ENCODE measurements around the gene TAOK2.
"Not testable (repeated sequence)": the region's sequence is repeated elsewhere in the genome, so short reads cannot be mapped to it uniquely, and the experiment has no call there.

Gene TAOK2

DNA sequence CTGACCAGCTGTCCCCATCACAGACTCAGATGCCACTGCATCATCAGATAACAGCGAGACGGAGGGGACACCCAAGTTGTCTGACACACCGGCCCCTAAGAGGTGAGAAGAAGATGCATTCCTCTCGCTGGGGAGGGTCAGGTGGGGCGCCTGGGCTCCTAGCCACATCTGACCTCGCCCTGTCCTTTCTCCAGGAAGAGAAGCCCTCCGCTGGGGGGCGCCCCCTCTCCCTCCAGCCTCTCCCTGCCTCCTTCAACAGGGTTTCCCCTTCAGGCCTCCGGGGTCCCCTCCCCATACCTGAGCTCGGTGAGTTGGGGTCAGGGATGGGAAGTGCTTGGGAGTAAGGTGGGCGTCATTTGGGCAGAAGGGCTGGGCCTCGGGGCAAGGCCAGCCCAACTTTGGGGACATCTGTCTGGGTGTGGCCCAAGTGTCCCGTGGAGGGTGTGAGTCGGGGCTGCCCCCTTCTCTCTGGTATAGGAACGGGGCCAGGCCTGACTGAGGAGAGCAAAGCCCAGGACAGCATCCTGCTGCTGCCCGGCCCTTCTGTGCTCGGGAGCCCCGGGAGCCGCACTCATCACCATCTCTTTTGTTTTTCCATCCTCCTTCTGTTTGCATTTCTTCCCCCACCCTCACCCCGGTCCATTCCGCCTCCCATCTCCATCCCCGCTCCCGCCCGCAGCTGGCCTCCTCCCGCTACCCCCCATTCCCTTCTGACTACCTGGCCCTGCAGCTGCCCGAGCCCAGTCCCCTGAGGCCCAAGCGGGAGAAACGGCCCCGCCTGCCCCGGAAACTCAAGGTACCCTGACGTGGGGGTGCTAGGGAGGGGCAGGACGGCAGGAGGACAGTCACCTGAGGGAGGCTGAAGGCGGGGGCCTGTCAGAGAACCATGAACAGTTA lies 27.3 kb downstream of the TAOK2 start:
- H3K27ac ChIP-seq = no peak overlapping the region
- DNase-seq (ENCODE audit: low read depth, low spot score) = no peak

DNA sequence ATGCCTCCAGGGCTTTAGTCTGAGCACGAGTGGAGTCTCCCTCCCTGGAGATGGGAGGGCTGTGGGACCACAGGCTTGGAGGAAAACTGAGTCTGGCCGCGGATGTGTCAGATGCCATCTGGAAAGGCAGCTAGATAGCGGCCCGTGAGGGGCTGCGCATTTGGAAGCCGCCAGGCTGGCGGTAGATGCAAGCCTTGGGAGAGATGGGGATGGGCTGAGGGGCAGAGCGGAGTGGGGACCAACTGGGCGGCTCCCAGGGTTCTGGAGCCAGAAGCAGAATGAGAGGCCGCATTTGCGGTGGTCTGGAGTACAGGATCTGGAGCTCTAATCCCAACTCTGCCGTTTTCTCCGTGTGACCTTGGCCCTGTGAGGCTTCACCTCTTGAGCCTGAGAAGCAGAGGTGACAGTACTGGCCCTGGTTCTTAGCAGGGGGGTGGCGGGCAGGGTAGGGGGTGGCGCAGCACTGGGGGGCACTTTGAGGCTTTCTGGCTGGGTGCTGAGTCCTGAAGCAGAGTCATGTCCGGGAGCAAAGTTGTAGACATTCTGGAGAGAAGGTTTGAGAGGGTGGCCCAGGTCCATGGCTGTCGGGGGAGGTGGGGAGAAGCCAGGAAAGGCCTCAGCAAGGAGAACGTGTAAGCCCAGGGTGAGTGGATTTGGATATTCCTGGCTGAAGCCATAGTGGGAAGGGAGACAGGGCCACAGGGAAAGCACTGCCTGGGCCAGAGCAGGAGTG lies 29.1 kb downstream of the TAOK2 start:
- no peak for DNase-seq (ENCODE audit: low read depth, low spot score)
- H3K27ac ChIP-seq = no peak overlapping the region

DNA sequence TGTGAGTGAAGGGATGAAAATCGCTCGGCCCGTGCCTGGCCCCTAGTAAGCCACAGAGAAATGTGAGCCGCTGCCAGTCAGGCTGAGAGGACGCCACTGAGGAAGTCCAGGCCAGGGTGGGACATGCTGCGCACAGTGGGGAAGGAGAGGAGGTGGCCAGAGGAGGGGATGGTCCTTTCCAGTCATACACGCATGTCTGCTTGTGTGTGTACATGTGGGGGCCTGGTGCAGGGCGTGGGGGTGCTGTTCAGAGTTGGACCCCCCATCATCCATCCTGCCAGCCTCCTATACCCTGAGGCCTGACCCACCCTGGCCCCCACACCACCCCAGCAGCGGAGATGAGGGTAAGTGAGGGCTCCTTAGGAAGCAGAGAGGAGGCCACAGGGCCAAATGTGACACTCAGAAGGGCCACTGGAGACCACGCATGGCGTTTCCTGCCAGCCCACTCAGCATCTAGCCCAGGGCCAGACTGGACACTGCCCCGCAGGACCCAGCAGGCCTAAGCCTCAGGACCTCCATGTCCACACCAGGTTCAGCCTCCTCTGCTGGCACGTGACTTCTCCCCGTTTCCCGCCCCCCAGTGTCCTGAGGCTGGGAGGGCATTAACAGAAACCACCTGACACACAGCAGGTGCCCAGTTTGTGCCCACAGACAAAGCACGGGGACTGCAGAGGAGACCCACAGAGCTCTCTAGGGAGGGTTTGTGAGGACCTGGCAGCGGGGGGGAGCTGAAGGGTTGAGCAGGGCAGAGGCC lies 30.2 kb downstream of the TAOK2 start:
- no peak for DNase-seq (ENCODE audit: low read depth, low spot score)
- no peak overlapping the region for H3K27ac ChIP-seq

DNA sequence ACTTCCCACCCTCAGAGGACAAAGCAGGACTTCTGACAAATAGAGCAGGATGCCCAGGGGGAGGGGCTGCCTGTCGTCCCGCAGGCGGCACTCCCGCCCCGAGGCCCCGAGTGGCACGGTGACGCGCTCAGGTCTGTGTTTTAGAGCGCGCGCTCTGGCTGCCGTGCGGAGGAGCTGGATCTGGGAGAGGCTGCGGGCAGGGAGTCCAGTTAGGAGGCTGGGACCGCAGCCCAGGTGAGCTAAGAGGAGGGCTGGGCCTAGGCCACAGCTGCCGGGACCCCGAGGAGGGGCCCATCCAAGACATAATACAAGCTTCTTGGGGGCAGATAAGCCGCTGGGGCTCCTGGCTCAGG lies 30.7 kb downstream of the TAOK2 start:
- no peak overlapping the region for H3K27ac ChIP-seq
- DNase-seq (ENCODE audit: low read depth, low spot score) = no peak

DNA sequence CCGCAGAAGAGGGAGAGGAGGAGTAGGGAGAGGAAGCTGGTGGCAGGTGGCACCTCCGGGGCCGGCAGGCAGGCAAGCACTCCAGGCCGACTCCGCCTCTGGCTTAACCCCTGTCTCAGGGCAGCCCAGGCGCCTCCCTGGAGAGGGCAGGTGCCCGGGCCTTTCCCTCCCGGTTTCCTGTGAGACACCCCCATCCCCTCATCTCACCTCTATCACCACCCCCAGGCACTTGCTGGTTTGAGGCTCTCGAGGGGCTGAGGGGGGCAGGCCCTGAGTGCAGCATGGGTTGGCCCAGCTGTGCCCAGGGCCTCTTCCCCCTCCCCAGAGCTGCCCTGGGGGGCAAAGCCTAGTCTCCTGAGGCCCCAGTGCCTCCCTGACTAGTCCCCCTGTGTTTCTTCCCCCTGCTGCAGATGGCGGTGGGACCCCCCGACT lies 31.2 kb downstream of the TAOK2 start:
- no peak overlapping the region for H3K27ac ChIP-seq
- no peak for DNase-seq (ENCODE audit: low read depth, low spot score)

DNA sequence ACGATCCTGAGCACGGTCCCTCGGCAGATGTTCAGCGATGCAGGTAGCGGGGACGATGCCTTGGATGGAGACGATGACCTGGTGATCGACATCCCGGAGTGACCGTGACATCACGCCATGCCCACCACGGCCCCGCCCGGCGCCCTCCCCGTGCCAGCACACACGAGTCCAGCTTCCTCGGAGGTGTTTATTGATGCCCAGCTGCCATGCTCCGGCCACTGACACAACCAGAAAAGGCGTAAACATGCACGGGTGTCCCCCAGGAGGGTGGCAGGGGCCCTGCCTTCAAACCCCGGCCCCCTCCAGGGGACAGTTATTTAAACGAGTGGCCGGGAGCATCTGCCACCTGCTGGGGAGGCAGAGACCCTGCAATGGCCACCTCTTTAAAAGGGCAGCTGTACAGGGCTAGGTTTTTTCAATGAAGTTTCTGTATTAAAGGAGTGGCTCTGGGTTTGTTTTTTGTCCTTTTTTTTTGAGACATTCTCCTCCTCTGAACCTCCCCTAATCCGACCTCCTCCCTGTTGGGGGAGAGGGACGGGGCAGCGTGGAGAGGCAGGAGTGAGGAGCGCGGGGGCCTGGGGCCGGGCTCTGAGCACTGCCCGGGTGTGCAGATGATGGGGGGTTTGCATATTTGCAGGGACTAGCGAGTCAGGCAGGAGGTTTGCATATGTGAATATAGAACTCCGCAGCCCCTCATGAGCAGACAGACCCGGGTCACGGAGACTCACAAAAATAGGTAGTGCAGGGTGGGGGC lies 31.9 kb downstream of the TAOK2 start:
- DNase-seq (ENCODE audit: low read depth, low spot score) = no peak
- no peak overlapping the region for H3K27ac ChIP-seq

DNA sequence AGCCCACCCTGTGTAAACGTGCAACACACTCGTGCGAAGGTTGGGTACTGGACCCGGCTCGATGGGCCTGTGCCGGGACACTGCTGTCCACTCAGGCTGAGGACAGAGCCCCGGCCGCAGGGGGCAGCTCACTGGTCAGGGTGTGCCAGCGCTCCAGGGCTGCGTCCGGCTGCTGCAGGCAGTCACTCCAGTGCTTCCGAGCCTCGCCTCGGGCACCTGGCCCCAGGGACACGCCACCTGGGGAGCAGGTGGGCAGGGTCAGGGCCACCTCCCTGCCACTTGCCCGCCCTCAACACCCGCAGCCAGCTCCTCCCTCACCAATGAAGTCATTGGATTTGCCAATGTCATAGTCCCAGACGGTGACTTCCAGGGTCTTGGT lies 32.4 kb downstream of the TAOK2 start:
- H3K27ac ChIP-seq = no peak overlapping the region
- DNase-seq (ENCODE audit: low read depth, low spot score) = no peak

DNA sequence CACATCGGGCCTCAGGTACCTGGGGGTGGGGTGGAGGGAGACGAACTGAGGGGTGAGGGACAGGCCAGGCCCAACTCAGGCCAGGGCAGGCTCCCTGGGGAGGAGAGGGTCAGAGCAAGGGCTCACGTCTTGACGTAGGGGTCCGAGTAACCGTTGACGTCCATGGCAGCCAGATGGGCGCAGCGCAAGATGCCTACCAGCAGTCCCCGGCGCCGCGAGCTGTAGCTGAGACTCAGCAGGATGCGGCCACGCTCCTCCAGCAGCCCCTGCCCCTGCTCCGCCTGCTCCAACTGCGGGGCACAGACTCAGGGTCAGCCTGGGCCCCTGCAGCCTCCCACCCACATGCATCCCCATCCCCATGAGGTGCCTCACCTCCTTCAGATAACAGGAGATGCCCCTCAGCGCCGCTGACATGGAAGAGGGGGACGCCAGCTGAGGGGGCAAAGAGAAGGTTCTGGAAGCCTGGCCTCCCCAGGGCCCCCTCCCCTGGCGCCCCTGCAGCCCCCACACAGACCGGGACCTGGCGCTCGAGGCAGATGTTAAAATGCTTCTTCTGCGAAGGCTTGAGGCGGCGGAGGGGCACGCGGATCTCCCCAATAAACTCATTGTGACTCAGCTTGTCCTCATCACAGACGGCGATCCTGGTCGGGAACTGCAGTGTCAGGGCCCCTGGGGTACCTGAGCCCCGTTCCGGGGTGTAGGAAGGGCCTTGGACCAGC lies 33.1 kb downstream of the TAOK2 start:
- H3K27ac ChIP-seq = no peak overlapping the region
- DNase-seq (ENCODE audit: low read depth, low spot score) = no peak

DNA sequence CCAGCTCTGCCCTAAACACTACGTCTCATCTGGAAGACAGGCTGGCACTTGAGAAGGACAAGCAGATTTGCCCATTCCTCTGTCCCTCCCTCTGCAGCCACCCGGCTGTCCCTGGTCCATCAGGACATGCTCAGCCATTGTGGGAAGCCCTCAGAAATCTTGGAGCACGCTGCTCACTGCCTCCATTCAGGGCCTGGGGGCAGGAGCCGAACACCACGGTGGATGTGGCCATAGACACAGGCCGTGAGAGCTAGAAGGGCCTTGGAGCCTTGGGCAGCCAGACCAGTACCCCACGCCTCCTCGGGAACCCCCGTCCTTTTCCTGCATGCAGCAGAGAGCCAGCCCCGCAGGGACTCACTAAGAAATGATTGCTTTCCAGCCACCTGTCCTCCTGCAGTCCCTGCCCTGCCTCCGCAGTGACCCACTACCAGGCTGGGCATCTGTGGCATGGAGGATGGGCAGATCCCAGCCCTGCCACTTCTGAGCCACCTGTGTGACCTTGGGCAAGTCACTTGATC lies 33.8 kb downstream of the TAOK2 start:
- H3K27ac ChIP-seq = no peak overlapping the region
- no peak for DNase-seq (ENCODE audit: low read depth, low spot score)

DNA sequence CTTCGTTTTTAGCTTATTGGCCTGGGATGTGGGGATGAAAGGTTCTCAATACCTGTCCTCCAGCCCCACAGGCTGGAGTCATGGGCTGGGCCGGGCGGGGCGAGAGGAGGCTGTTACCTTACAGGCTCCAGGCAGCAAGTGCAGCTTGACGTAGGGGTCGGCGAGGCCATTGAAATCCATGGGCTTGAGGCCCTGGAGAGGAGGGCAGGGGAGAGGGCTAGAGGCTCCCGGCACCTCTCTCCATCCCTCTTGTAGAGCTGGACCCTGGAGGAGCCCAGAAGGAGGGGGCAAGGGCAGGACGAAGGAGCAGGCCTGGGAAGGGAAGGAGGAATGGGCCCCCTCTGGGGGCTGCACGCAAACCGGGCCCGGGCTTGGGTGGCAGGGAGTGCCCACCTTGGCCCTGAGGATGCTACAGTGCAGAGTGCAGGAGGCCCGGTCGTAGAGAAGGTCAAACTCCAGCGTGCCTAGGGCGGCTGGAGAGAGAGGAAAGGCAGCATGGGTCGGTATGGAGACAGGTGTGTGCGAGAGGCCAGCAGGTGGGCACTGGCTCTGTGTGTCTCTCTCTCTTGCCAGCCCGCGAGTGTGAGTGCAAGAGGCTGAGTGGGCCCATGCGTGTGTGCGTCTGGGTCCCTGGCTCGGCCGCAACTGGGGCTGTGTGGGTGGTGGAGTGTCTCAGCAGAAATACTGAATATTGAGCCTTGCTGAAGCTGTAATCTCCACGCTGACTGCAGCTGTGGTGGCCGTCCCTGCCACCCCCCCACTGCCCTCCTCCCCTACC lies 35.6 kb downstream of the TAOK2 start:
- DNase-seq (ENCODE audit: low read depth, low spot score) = no peak
- no peak overlapping the region for H3K27ac ChIP-seq

DNA sequence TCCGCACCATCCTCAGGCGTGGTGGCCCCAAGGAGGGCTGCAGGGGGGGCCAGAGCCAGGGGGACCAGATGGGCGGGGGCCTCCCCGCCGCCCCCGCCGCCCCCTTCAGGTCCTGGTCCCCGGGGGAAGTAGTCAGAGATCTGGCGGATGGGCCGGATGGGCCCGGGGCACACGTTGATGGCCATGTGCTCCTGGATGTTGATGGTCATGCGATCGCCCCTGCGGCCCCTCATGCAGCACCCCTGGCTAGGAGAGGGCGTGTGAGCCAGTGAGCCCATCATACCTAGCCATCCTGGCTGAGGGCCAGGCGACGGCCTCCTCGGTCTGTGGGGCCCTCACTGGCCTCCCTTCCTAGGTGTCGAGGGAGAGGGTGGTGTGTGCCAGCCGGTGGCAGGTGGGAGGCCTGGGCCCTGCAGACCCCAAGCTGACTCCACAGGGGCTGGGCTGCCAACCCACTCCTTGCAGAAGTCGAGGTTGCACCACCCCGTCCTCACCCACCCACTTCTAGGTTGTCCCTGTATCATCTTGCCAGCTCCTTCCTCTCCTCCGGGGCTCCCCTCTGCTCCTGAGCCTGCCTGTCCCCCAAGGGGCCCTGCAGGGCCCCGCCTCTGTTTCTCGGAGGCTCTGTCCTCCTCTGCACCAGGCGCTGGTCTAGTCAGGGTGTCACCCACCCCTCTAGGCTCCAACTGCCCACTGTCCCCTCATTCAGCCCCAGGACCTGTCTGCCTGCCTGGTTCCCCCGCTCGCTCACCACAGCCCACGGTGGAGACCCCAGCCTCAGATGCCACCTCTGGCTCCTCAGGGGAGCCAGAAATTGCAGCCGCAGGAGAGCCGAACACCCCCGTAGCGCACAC lies 36.5 kb downstream of the TAOK2 start:
- DNase-seq (ENCODE audit: low read depth, low spot score) = no peak
- H3K27ac ChIP-seq = no peak overlapping the region

DNA sequence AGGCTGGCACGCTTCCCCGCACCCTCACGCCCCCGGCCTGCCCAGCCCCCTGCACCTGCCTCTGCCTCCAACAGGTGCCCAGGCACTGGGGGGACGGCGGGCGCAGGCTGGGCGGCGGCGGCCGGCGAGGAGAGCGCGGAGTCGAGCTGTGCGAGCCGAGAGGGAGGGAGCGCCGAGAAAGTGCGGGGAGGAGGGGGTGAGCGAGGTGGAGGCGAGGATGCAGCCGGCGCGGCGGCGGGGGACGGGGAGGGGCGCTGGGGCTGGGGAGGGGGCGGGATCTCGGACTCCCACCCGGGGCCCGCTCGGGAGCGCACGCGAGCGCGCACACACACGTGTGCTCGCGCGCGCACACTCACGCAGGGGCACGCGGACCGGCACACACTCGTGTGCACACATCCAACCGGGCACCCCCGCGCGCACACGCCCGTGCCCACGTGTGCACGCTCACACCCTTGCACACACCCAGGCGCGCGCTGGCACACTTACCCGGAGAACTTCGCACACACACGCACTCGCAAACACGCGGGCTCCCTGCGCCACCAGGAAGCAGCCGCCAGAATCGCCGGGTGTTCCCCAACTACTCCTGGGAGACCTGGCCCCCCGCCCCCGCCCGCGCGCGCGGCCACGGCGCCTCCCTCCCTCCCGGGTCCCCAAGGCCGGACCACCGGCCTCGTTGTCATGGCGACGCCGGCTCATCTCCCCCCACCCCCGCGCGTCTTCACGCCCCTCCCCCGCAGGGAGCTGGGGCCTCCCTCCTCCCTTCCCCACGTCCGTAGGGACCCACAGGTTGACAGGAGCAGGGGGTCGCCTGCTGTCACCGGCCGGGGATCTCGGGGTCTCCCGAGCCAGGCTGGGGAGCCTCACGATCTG lies 37.4 kb downstream of the TAOK2 start, which contains the start of gene DOC2A:
Gene DOC2A, minus strand, starts transcription at position 184 of the 870 bp plus-strand sequence. CDS start 805 bp downstream, outside the sequence.
- no peak for DNase-seq (ENCODE audit: low read depth, low spot score)
- H3K27ac ChIP-seq = no peak within 1 kb of the TSS

DNA sequence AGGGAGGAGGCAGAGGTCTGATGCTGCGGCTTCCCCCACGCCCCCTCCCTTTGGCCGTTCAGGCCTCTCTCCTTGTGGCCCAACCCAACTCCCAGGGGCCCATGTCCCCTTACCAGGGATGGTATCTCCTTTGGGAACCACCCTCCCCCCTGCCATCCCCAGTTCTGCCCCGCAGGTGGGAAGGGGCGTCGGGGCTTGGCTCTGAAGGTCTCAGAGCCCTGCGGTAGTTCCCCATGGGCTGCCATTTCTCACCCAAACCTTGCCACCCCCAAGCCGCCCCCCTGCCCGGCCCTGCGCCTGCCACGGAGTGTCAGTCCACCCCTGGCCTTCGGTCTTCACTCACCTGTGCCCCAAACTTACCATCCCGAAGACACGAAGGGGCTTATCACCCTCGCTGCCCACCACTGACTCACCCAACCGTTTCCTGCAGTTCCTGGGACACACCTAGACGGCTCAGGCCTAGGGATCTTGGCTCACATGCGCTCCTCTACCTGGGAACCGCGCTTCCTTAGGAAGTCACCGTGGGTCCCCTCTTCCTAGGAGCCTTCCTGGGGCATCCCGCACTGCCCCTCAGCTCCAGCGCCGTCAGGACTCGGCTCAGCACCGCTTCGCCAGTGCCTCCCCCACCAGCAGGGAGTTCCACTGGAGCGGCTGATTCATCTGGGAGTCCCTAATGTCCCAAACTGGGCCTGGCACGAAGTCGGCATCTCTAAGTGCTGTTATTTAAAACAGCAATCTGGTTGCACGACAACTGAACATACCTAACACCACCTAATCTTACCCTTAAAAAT lies 38.2 kb downstream of the TAOK2 start:
- no peak for DNase-seq (ENCODE audit: low read depth, low spot score)

DNA sequence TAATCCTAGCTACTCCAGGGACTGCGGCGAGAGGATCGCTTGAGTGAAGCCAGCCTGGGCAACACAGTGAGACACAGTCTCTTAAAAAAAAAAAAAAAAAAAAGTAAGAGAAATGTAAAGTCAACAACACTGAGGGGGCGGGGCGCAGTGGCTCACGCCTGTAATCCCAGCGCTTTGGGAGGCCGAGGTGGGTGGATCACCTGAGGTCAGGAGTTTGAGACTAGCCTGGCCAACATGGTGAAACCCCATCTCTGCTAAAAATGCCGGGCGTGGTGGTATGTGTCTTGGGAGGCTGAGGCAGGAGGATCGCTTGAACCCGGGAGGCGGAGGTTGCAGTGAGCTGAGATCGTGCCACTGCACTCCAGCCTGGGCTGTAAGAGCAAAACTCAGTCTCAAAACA lies 38.9 kb downstream of the TAOK2 start:
- H3K27ac ChIP-seq; DNase-seq (ENCODE audit: low read depth, low spot score): not testable (repeated sequence)

More for the DNA sequence above, 38.2 kb downstream of the TAOK2 start:
- H3K27ac ChIP-seq = no peak overlapping the region

DNA sequence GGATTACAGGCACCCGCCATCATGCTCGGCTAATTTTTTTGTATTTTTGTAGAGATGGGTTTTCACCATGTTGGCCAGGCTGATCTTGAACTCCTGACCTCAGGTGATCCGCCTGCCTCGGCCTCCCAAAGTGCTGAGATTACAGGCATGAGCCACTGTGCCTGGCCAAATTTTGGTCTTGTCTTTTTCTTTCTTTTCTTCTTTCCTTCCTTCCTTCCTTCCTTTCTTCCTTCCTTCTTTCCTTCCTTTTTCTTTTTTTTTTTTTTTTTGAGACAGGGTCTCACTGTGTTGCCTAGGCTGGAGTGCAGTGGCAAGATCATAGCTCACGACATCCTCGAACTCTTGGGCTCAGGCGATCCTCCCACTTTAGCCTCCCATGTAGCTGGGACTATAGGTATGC lies 41.8 kb downstream of the TAOK2 start:
- DNase-seq (ENCODE audit: low read depth, low spot score); H3K27ac ChIP-seq: not testable (repeated sequence)

All from epithelial cell of prostate (primary cell).